Ureter (tissue), 1 donor: ENCODE data around the gene TRPM5. TPM values are rescaled to one million over a fixed set of nuclear protein-coding genes. Genes with fewer than 3 reads are reported as not detected.

Experiments used
- DNase-seq: peaks from one replicate; pipeline ENCODE4 v3.0.0-alpha.2; 2020; ENCODE audit warnings: low spot score
- total RNA-seq: library from RNA; stranded (reverse); gene quantifications from one replicate; pipeline ENCODE4 v1.2.4, GENCODE V29; 2023
- donor health status: DM: yes; HTN: yes; CAD: no.

The TRPM5 gene
- total RNA-seq, 1 donor from 2014 or later, result 0.60 TPM

DNA sequence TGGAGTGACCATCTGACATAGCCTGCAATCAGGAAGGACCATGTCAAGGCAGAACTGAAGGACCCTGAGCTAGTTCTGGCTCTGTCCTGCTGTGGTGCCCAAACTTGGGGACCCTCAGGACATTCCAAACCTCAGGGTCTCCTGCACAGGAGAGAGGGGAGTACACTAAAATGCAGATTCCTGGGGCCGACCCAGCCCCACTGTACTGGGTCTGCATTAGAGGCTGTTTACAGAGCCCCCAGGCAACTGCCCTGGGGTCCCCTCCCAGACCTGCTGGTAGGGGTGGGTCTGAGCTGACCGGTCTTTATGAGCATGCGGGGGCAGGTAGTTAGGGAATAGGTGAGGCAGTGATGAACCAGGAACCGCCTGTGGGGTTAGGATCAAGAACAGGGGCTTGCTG lies 6.8 kb downstream of the TRPM5 start:
- no peak for DNase-seq

DNA sequence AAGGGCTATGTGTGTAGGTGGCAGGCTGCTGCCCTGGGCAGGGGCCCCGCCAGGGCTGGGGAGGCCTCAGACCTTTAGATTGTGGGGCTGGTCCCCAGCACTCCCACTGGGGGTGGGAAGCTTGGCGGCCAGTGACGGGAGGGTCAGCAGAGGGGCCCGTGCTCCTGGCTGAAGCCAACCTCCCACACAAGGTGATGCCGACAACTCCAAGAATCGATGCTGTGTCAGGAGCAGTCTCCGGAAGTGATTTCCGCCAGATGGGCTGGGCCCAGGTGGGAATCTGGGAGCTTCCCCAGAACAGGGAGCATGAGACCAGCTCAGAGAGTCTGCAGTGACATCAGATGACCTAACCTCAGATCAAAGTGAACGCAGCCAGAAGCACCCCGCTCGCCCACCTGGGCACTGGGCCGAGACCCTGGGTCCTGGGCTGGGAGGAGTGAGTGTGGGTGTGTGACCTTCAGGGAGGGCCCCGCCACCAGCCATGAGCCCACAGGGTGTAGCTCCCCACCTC lies 7.7 kb downstream of the TRPM5 start:
- no peak for DNase-seq

DNA sequence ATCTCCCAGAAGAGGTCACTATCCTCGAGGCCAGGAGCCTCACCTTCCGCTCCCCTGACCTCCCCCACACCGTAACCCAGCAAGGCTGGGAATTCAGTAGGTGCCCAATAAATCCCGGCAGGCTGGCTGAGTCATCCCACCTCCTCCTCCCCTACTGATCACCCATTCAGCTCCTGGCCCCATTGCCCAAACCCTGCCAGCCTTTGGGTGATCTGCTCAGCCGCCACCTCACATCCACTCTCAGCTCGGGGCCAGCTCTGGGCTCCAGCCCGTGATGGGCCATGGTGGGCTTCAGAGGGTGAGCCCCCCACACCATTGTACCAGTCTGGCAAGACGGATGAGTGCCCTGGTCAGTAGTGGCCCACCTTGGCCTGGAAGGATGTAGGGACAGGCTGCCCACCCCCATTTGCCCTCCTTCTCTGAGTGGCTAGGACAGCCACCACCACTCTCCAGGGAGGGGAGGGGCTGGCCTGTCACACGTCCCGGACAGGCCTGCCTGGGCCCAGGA lies 8.2 kb downstream of the TRPM5 start:
- DNase-seq, result no peak

DNA sequence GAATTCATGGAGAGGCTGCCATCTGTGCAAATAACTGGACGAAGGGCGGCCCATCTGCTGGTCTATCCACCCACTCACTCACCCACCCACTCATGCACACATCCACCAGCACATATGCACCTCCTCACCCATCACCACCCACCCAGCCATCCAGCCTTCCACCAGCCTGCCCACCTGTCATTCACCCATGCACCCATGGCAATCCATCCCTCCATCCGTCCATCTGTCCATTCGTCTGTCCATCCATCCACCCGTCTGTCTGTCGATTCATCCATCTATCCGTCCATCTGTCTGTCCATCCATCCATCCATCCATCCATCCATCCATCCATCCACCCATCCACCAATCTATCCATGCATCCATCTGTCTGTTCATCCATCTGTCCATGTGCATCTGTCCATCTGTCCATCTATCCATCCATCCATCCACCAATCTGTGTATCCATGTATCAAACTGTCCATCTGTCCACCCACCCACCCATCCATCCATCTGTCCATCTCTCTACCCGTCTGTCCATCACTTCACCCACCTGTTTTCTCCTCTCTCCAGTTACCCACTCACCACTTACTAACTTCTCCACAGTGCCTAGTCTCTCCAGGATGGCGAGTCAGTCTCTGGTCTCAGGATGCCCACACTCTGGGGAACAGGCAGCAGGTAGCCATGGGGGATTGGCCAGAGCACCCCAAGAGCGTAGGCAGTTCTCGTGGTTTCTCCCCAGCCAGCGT lies 8.9 kb downstream of the TRPM5 start:
- no peak for DNase-seq

DNA sequence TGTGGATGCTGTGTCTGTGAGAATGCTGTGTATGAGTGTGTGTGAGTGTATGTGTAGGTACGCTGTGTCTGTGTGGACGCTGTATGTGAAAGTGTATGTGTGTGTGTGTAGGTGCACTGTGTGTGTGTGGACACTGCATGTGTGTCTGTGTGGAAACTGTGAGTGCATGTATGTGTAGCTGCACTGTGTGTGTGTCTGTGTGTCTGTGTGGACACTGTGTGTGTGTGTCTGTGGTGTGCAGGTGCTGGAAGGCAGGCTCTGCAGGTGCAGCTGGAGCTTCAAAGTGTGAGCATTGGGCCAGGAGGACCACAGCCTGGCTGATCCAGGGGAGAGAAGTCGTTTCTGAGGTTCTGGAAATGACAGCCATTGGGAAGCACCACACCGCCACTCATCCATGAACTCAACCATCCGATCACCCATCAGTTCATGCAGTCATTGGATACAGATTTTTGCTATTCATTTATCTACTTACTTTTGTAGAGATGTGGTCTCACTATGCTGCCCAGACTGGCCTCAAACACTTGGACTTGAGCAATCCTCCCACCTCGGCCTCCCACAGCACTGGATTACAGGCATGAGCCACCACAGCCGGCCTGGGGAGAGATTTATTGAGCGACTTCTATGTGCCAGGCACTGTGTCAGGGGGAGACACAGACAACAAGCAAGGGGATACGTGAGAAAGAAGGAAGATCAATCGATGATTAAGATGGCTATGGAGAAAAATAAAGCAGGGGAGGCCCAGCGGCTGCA lies 9.6 kb downstream of the TRPM5 start:
- DNase-seq, result no peak

DNA sequence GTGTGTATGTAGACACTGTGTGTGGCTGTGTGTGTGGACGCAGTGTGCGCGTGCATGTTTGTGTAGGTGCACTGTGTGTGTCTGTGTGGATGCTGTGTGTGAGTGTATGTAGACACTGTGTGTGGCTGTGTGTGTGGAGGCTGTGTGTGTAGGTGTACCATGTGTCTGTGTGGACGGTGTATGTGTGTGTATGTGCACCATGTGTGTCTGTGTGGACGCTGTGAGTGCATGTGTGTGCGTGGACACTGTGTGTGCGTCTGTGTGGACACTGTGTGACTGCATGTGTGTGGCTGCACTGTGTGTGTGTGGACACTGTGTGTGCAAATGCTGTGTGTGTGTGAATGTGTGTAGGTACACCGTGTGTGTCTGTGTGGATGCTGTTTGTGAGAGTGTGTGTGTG lies 10.3 kb downstream of the TRPM5 start:
- no peak for DNase-seq

DNA sequence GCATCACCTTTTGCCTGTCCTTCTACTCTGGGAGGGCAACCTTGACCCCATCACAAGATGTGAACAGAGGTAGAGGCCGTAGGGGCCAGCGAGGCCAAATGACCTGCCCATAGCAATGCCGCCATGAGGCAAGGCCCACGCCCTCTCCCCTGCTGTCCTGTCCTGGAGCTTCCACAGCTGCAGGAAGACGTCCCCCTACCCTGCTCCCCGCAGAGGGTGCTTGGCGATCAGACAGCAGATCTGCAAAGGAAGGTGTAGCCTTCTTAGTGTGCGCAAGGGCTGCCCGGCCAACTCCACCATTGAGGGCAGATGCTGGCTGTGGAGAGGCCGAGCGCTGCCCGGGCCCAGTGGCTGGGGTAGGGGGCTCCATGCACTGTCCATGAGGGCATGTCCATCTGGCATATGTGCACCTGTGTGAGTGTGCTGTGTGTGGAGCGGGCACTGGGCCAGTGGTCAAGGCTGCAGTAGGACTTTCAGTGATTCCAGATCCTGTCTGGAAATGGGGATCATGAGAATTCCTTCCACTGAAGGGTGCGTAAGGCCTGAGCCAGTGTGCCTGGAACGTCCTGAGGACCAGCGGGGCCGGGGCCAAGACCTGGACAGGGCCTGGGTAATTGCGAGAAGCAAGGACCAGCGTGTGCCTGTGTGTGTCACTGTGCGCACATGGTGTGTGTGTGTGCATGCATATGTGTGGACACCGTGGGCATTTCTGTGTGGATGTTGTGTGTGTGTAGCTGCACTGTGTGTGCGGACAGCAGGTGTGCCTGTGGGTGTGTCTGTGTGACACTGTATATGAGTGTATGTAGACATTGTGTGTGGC lies 11.0 kb downstream of the TRPM5 start:
- no peak for DNase-seq

DNA sequence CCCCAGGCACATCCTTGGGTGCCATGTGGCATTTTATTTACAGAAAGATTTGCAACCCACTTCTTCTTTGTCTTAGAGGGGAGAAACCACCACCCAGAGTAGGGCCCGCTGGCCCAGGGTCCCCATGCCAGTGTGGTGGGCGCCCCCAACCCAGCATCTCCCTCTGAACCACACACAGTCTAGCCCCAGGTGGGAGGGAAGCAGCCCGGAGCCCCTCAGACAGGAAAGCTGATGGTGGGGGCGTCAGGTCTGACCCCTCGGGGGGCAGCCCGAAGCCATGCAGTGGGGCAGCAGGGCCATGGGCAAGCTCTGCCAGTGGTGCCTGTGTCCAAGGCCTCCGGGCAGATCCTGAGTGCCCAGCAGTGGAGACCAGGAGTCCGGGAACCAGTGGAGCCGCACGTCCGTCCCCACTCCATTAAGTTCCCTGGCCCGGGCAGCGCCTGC lies 11.7 kb downstream of the TRPM5 start:
- no peak for DNase-seq

DNA sequence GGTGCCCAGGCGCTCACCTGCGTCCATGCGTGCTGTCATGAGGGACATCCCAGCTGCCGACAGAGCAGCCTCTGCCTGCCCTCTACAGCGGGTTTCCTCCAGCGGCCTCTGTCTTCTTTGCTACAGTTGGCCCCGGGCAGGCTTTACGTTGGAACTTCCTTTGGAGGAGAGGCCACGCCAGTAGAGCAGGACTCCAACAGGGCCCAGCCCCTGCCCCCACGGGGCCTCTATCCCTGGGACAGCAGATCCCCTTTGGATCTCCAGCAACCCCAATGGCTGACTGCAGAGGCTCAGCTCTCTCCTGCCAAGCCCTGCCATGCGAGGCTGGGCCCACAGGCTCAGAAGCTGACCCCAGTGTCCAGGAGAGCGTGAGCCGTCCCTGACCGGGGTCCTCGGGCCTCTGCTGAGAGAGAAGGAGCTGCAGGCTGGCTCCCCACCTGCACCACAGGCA lies 12.1 kb downstream of the TRPM5 start:
- DNase-seq, result no peak

DNA sequence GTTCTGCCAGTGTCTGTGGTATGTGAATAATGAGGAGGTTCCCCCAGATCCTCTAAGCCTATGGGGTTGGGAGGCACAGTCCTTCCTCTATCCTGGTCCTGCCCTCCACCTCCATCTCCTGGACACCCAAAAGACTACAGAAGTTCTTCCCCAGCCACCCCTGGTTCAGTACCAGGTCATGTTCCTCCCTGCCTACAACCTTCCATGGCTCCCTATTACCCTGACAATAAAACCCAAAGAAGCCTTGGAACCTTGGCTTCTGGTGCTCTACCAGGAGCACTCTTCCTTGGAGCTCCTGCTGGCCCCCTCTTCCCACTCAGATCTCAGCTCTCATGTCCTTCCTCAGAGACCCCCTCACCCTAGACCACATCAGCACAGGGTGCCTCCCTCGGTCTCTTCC lies 12.9 kb downstream of the TRPM5 start:
- no peak for DNase-seq

DNA sequence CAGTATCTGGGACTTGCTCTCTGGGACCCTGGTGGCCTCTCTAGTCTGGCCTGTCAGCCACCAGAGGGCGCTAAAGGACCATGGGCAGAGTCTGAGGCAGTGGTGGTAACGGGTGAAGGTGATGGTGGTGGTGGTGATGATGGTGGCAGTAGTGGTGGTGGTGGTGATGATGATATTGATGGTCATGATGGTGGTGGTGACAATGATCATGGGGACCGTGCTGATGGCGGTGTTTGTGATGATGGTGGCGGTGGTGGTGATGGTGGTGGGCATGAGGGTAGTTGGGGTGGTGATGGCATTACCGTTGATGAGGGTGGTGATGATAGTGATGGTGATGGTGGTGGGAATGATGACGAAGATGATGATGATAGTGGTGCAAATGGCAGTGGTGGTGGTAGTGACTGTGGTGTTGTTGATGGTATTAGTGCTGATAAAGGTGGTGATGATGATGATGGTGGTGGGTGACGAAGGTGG lies 16.0 kb downstream of the TRPM5 start:
- peak; percentile 80 for DNase-seq

DNA sequence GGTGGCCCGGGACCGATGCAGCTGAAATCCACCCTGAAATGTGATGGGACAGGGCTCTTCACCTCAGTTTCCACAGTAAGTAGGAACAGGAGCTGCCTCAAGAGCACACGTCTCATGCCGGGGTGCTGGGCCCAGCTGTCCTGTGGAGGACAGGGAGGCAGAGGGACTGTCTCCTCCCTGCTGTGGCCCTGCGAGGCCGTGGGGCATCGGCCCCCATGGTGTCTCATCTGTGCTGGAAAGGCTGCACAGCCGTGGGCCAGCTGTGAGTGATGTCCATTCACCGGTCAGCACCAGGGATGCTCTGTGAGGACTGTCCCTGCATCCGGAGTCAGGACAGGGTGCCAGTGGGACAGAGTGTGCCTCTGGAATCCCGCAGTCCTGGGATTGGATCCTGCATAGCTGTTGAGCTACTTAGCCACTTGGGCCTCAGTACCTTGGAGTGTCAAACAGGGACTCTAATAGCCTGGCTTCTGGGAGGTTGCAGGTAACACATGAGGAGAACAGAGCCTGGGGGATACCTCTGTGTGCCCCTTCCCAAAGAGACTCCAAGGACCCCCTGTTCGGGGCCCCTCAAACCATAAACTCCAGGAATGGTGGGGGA lies 16.5 kb downstream of the TRPM5 start:
- no peak for DNase-seq

DNA sequence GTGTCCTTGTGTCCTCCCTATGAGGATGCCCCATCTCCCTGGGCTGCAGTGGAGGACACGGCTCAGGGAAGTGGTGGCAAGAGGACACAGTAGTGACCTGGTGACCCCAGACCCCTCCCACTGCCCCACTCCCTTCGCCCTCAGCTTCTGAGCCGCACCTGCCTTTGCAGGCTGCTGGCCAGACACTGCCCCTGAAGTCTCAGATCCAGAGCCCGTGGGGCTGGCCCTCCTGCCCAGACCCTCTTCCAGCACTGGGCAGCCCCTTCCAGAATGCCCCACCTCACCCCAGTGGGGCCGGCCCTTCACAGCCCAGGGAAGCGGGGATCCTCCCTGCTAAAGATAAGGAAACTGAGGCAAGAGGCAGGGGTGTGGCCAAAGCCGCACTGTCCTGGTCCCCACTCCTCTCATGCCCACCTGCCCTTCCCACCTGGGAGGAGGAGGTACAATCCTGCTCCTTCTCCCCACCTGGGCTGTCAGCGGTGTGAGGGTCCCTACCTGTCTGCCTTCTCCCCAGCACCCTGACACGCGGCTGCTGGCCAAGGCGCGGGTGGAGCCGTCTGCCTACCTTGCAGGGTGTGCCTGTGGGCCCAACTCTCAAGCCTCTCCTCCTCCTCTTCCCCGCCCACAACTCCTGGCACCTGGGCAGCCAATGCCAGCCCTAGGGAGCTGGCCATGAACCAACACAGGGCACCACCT lies 17.3 kb downstream of the TRPM5 start:
- peak; percentile 73 for DNase-seq

DNA sequence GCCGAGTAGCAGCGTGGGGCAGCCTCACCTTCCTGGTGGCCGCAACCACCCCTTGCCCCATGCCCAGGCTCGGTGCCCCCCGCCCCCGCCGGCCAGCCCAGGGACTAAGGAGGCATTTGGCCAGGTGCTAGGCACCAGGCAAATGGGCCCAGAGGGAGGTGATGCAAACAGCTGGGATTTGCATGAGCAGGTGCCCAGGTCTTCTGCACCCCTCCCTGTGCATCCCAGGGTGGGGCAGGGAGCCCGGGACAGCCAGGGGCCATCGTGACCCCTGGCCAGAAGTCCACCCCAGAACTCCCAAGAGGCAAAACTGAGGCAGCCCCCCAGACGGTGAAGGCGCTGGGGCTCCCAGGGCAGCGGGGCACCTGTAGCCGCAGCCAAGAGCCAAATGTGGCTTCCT lies 18.1 kb downstream of the TRPM5 start:
- DNase-seq, result no peak

DNA sequence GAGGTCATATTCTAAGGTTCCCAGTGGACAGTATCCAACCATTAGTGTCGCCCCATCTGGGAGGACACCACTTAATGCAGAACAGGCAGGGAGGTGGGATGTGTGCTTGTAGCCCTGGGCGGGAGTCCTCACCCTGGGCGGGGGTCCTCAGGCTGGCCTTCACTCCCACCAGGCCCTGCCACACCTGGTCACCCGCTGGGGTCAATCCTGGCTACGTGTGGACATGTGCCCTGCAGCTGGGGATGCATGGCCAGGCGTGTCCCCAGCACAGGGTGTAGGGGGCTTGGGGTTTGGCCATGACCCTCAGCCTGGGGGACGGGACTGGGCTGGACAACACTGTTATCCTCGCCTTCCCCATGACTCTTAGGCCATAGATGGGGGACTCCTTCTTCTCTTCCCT lies 18.8 kb downstream of the TRPM5 start:
- DNase-seq, result no peak

DNA sequence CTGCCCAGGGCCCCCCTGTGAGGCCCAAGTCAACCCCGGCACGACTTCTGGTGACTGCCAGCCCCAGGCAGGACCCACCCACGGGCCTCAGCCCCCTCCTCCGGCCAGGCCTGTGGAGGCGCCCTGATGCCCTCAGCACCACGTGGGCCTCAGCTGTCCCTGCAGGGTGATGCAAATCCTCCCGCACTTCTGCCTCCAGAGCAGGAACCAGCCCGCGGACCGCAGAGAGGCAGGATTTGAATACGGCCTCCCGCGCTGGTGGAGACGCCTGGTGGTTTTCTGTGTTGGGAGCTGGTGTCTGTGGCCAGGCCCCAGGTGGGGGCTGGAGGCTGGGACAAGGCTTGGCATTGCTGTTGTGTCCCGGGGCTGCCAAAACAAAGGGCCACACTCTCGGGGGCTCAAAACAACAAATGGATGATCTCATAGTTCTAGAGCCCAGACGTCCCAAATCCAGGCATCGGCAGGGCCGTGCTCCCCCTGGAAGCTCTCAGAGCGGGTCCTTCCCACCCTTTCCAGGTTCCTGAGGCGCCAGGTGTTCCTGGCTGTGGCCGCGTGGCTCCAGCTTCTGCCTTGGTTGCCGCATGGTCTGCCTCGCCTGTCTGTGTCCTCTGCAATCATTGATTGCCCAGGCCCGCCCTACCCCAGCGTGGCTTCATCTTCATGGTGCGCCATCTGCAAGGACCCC lies 19.4 kb downstream of the TRPM5 start:
- no peak for DNase-seq

DNA sequence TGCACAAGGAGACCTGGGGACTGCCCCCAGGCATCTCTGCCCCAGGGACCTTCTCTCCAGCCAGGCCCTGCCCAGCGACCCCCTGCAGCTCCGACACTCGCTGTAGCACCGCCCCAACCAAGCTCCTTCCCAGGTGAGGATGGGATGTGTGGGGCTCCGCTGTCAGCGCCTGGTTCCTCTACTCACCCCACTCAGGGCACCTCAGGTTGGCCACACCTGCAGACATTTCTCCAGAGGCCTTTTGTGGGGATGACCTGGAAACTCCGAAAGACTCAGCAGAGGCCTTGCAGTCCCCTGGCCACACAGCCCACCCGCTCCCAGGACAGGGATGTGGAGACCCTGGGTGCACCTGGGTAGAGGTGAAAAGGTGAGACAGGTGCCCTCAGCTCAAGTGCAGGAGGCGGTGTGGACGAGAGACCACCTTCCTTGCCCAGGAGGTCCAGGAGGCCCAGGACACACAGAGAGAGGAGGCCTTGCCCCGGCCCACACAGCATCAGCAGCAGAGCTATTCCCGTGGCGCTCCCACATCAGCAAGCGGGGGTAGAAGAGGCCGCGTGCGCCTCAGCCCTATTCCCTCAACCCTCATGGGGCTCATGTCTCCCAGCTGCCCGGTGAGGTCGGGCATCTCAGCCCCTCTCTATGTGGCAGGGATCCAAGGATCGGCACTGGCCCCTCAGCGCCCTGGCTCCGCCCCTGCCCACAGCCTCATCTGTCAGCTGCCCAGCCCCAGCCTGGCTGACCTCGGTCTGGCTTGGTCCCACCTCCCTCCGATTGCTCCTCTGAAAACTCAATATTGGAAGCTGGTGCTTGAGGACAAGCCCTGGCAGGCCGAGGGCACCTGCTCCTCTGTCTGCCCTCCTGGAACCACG lies 20.9 kb downstream of the TRPM5 start:
- no peak for DNase-seq

DNA sequence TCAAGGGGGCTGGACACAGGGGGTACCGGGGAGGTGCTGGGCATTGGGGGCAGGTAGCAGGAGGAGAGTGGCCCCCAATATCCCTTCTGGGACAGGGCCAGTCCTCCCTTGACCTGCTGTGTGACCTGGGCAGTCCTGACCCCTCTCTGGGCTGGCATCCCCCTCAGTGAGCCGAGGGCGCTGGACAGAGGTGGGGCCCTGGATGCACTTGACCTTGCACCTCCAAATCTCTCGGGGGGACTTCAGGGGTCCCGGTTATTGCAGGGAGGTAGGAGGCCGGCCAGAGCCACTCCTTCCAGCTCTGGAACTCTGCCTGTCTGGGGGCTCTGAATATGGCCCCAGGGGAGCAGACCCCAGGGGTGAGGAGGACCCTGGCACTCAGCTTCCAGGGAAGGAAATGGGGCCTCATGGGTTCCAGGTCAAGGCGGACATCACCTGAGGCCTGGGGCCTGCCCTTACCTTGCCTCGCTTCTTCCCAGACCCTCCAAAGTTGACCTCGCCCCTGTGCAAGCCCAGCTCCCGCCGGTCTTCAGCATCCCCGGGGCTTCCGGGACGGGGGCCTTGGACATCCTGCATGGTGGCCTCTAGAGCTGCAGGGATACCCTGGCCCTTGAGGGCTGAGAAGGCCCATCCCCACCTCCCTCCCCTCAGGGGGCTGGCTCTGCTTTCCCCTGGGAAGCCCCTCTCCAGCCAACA lies 21.7 kb downstream of the TRPM5 start:
- no peak for DNase-seq

DNA sequence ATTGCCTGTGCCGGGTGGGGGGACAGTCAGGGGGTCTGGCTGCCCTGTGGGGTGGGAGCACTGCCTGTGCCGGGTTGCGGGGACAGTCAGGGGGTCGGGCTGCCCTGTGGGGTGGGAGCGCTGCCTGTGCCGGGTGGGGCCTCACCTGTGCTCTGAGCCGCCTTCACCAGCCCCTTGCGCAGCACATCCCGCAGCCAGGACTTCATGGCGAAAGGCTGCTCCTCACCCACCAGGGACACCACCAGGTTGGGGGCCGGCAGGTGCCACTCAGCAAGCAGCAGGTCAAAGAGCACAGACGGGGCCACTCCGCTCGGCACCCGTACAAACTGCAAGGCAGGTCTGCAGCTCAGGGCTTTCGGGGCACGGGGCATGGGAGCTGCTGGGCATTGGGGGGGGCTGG lies 22.3 kb downstream of the TRPM5 start:
- no peak for DNase-seq
